Sigmoid colon (tissue), 7 donors: Measurements from ENCODE around the gene PTPRZ1. TPM values are rescaled to one million over a fixed set of nuclear protein-coding genes. Genes with fewer than 3 reads are reported as not detected.

Source experiments
- DNase-seq: peaks from one replicate; pipeline ENCODE4 v3.0.0-alpha.2; 2019
- H3K27ac ChIP-seq, 4 donors: fragments of 200-600 bp; sonication (generic); one replicate each; pipeline ENCODE4 v1.5.1; 2016 to 2019; ENCODE audit warnings: mild to moderate bottlenecking in 1 of 4
- H3K27me3 ChIP-seq, 3 donors: fragments of 200-600 bp; sonication (generic); one replicate each; pipeline ENCODE4 v1.5.1; 2019; ENCODE audit warnings: mild to moderate bottlenecking in 1 of 3
- H3K36me3 ChIP-seq, 4 donors: fragments of 200-600 bp; sonication (generic); one replicate each; pipeline ENCODE4 v1.5.1; 2016 to 2019
- H3K4me1 ChIP-seq, 4 donors: fragments of 200-600 bp; sonication (generic); one replicate each; pipeline ENCODE4 v1.5.1; 2017 to 2019
- H3K4me3 ChIP-seq, 4 donors: fragments of 200-600 bp; sonication (generic); one replicate each; pipeline ENCODE4 v1.5.1; 2017 to 2019; ENCODE audit warnings: mild to moderate bottlenecking in 2 of 4, moderate library complexity in 1 of 4
- H3K9me3 ChIP-seq, 4 donors: fragments of 200-600 bp in 3 of 4; sonication (generic) in 3 of 4; one replicate each; pipeline versions ENCODE4 v1.5.1 to v1.6.1; 2013 to 2019
- CTCF ChIP-seq, 4 experiments: fragments of 450-650 bp in 3 of 4; fragments of 200-600 bp in 1 of 4; IDR thresholded peaks; one replicate each; pipeline ENCODE4 v1.5.1; 2016 to 2019; ENCODE audit warnings: antibody characterized with exemption in 4 of 4, mild to moderate bottlenecking in 3 of 4, moderate library complexity in 2 of 4
- EP300 ChIP-seq, 4 donors: sonication (generic); formaldehyde crosslinking; IDR thresholded peaks; one replicate each; pipeline ENCODE4 v1.6.1; 2017; ENCODE audit warnings: antibody characterized with exemption in 4 of 4
- POLR2A ChIP-seq, 2 donors: fragments of 450-650 bp; IDR thresholded peaks; one replicate each; pipeline ENCODE4 v1.6.1; 2016; ENCODE audit warnings: antibody characterized with exemption in 2 of 2, mild to moderate bottlenecking in 2 of 2, moderate library complexity in 2 of 2
- POLR2AphosphoS5 ChIP-seq, 4 donors: sonication (generic); formaldehyde crosslinking; IDR thresholded peaks; one replicate each; pipeline ENCODE4 v1.6.1; 2017; ENCODE audit warnings: antibody characterized with exemption in 4 of 4
- WGBS, 2 donors: extraction: QIAGEN DNeasy Blood & Tissue Kit; methylation state at CpG; one replicate each; pipeline ENCODE4 v1.1.7; 2013; 5-methylcytosine and 5-hydroxymethylcytosine counted together
- intact Hi-C: fragments of 100-400 bp; cut with DNase I; formaldehyde crosslinking; loops from one replicate; pipeline ENCODE4 v1.15.1; 2023
- polyA plus RNA-seq, 3 donors: library from polyadenylated mRNA; stranded (reverse); fragments of 200-250 nt; gene quantifications; one replicate each; pipeline ENCODE4 v1.2.3, GENCODE V29; 2013
- total RNA-seq, 4 donors: library from RNA; depleted of rRNA; stranded (reverse); fragments of >200 nt; gene quantifications; one replicate each; pipeline ENCODE4 v1.1.0, GENCODE V29; 2016
- donor health status: healthy with polysubstance abuse.
- donor health status: Bipolar disorder and iron deficiency.
- donor health status: healthy.

The PTPRZ1 gene
- total and polyA plus RNA-seq, 7 donors: under 0.01 to 19.4 (median 6.7) TPM; not detected in 1

- intact Hi-C loops: no loop called here
- no peak for DNase-seq
- H3K27ac ChIP-seq: no peak overlapping the region
- no peak overlapping the region for H3K4me3 ChIP-seq
- no peaks in the 10 kb centered on the region for H3K9me3 ChIP-seq
- no peaks in the 10 kb centered on the region for H3K4me1 ChIP-seq
- H3K36me3 ChIP-seq: no peaks in the 10 kb centered on the region
- 84 to 87% methylated on average over 1 of the region's 1 CpG for WGBS, 2 donors
- H3K27me3 ChIP-seq: no peaks in the 10 kb centered on the region
- no peak for TF ChIP-seq EP300 (IDR thresholded peaks at IDR 0.05)
- no peak for TF ChIP-seq POLR2A (IDR thresholded peaks at IDR 0.05)
- no peak for TF ChIP-seq CTCF (IDR thresholded peaks at IDR 0.05)
- TF ChIP-seq POLR2AphosphoS5 (IDR thresholded peaks at IDR 0.05): no peak
Observed at GRCh38 chr7:122068046-122068445, 195.1 kb downstream of the PTPRZ1 start.

GRCh38 chr7:122068999-122069398 is 196.0 kb downstream of the PTPRZ1 start:
- intact Hi-C loops: no loop called here

GRCh38 chr7:122070062-122070461 is 197.1 kb downstream of the PTPRZ1 start:
- Histone ChIP-seq H3K36me3 (peaks cover 0 to 15% (median 1%) of the 10 kb centered on the region in 4 donors), H3K4me1 (no peaks in the 10 kb centered on the region), H3K4me3 (no peak overlapping the region), H3K27ac (no peak overlapping the region), H3K27me3 (no peaks in the 10 kb centered on the region), H3K9me3 (no peaks in the 10 kb centered on the region)
- WGBS, 2 donors: 72 to 74% methylated on average over 1 of the region's 1 CpG
- intact Hi-C loops: no loop called here
- DNase-seq: no peak
- TF ChIP-seq POLR2A (IDR thresholded peaks at IDR 0.05) (no peak), EP300 (IDR thresholded peaks at IDR 0.05) (no peak), POLR2AphosphoS5 (IDR thresholded peaks at IDR 0.05) (no peak), CTCF (IDR thresholded peaks at IDR 0.05) (no peak)

More at GRCh38 chr7:122068999-122069398, 196.0 kb downstream of the PTPRZ1 start:
- no peaks in the 10 kb centered on the region for H3K4me1 ChIP-seq
- no peak overlapping the region for H3K4me3 ChIP-seq
- no peaks in the 10 kb centered on the region for H3K9me3 ChIP-seq
- WGBS, 2 donors: 61 to 77% methylated on average over 3 of the region's 3 CpGs
- DNase-seq: no peak
- no peak overlapping the region for H3K27ac ChIP-seq
- TF ChIP-seq EP300 (IDR thresholded peaks at IDR 0.05) (no peak), POLR2AphosphoS5 (IDR thresholded peaks at IDR 0.05) (no peak), POLR2A (IDR thresholded peaks at IDR 0.05) (no peak), CTCF (IDR thresholded peaks at IDR 0.05) (no peak)
- H3K36me3 ChIP-seq: peaks cover 0 to 5% (median 0%) of the 10 kb centered on the region in 4 donors
- no peaks in the 10 kb centered on the region for H3K27me3 ChIP-seq

GRCh38 chr7:122070834-122071233 is 197.9 kb downstream of the PTPRZ1 start:
- WGBS, 2 donors: 89 to 90% methylated on average over 3 of the region's 3 CpGs
- no peaks in the 10 kb centered on the region for H3K4me1 ChIP-seq
- intact Hi-C loops: no loop called here
- no peak overlapping the region for H3K27ac ChIP-seq
- no peaks in the 10 kb centered on the region for H3K27me3 ChIP-seq
- no peak for DNase-seq
- no peak overlapping the region for H3K4me3 ChIP-seq
- H3K9me3 ChIP-seq: no peaks in the 10 kb centered on the region
- TF ChIP-seq POLR2A (IDR thresholded peaks at IDR 0.05) (no peak), POLR2AphosphoS5 (IDR thresholded peaks at IDR 0.05) (no peak), CTCF (IDR thresholded peaks at IDR 0.05) (no peak), EP300 (IDR thresholded peaks at IDR 0.05) (no peak)
- H3K36me3 ChIP-seq: peaks cover 0 to 23% (median 3%) of the 10 kb centered on the region in 4 donors

- DNase-seq: no peak
- H3K9me3 ChIP-seq: no peaks in the 10 kb centered on the region
- WGBS, 2 donors: 71 to 86% methylated on average over 2 of the region's 2 CpGs
- no peak overlapping the region for H3K27ac ChIP-seq
- no peaks in the 10 kb centered on the region for H3K27me3 ChIP-seq
- no peak for TF ChIP-seq POLR2AphosphoS5 (IDR thresholded peaks at IDR 0.05)
- TF ChIP-seq POLR2A (IDR thresholded peaks at IDR 0.05): no peak
- TF ChIP-seq EP300 (IDR thresholded peaks at IDR 0.05): no peak
- TF ChIP-seq CTCF (IDR thresholded peaks at IDR 0.05): no peak
- no peaks in the 10 kb centered on the region for H3K4me1 ChIP-seq
- no peak overlapping the region for H3K4me3 ChIP-seq
- intact Hi-C loops: no loop called here
- peaks cover 0 to 37% (median 7%) of the 10 kb centered on the region in 4 donors for H3K36me3 ChIP-seq
Observed at GRCh38 chr7:122072272-122072671, 199.3 kb downstream of the PTPRZ1 start.
